HG03432 (cell line): Measurements from ENCODE around the gene SDR42E1.

ENCODE experiments used
- ATAC-seq: cut with Tn5 transposase; IDR thresholded peaks from one replicate; pipeline ENCODE4 v1.9.1; 2021; ENCODE audit warnings: mild to moderate bottlenecking, moderate library complexity; ENCODE audit not compliant: unreplicated experiment

The SDR42E1 gene

DNA sequence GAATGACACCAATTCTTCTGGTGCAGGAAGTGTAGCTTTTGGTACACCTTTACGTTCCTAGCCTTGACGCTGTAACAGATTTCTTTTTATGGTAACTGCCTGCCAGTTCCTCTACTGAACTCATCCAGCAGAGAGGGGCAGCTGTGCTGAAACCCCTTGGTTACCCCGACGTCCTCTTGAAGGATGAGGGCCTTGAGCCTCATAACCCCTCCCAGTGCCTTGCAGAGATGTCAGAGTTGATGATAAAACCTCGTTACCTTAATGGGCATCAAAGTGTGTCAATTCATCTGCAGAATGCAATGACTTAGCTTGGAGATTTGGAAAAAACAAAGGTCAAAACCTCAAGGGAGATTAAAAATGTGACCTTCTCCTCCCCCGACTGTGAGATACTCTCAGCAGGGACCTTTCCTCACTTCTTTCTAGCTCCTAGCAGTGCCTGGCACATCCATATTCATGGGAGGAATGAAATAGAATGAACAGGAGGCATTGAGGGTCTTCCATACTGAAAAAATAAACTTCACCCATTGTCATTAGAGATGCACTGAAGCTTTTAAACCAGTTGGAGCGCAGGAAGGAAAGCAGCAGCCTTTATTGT is 69.2 kb downstream of the SDR42E1 start:
- no peak for ATAC-seq

DNA sequence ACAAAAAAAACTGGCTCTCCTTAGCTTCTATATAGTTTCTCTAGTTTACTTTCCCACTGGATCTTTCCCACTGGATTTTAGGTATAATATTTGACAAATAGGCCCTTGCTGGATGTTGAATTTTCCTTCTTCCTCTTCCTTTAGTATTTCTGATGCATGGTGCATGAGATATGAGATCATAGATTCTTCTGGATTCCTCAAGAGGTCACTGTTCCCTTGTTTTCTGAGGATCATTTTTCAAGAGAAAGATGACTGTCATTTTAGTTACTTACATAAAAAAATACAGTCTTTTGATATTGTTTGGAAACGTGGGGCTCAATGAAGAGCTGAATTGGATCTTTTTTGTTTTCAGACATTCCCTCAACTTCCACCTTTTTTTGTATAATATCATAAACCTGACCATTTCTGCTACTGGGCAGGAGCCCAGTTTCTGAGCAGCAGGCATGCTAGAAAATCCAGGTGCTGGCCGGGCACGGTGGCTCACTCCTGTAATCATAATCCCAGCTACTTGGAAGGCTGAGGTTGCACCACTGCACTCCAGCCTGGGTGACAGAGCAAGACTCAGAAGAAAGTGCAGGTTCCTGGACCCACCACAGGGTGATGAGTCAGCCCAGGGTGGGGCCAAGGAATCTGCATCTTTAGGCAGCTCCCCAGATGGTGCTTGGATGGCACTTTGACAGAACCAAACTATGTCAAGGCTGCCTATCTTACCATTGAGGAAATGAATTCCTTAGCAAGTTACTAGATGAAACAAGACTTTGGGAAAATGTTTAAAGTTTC is 70.3 kb downstream of the SDR42E1 start:
- ATAC-seq: no peak

DNA sequence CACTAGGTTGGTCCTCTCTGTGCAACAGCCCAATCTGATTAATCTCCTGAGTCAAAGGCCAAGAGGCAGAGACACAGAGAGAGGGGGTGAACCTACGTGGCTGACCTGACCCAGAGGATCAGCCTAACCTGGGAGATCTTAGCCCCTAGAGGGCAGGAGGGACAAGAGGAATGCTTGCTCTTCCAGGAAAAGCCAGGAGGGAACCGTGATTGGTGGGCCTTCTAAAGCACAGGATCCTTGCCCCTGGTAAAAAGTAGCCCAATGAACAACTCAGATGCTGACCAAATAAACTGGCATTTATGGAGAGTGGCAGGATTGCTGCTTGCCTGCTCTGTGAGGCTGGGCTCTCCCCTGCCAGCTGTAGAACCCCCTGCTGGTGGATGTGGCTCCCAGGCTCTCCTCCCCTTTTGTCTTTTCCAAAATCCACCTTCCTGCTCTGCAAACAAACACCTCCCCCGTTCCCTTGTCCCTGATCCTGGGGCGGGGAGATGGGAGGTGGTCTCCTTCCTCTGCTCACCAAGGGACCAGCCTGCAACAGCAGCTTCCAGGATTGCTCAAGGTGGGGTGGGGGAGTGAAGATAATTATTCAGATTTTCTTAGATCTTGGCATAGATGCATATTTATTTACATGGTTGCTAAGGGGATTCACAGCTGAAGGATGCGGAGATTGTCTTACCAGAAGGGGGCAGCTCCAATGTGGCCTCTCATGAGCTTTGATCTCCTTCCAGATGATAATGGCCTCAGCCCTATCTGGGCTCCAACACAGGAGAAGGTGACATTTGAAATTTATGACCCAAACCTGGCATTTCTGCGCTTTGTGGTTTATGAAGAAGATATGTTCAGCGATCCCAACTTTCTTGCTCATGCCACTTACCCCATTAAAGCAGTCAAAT is 71.9 kb downstream of the SDR42E1 start:
- no peak for ATAC-seq
